ENCODE measurements around the gene PDE6H.

GRCh38 chr12:14981049-14981448 lies 8.2 kb downstream of the PDE6H start:
- TF ChIP-seq CTCF (conservative IDR thresholded peaks at IDR 0.05; ENCODE audit: low read depth, low read length) (no peak), EZH2 (IDR thresholded peaks at IDR 0.05; ENCODE audit: borderline replicate concordance, low read depth, low read length, poor library complexity, severe bottlenecking) (no peak)

Data from A673 (cell line).